GM19463 (cell line): ENCODE measurements around the gene PUS1.
A peak's percentile ranks its signal among the peaks of the same experiment; 100 is the strongest.
"Not testable (repeated sequence)": the region's sequence is repeated elsewhere in the genome, so short reads cannot be mapped to it uniquely, and the experiment has no call there.

ENCODE experiments used
- ATAC-seq: cut with Tn5 transposase; IDR thresholded peaks from one replicate; pipeline ENCODE4 v1.9.1; 2021; ENCODE audit warnings: mild to moderate bottlenecking, moderate library complexity; ENCODE audit not compliant: unreplicated experiment

The PUS1 gene

DNA sequence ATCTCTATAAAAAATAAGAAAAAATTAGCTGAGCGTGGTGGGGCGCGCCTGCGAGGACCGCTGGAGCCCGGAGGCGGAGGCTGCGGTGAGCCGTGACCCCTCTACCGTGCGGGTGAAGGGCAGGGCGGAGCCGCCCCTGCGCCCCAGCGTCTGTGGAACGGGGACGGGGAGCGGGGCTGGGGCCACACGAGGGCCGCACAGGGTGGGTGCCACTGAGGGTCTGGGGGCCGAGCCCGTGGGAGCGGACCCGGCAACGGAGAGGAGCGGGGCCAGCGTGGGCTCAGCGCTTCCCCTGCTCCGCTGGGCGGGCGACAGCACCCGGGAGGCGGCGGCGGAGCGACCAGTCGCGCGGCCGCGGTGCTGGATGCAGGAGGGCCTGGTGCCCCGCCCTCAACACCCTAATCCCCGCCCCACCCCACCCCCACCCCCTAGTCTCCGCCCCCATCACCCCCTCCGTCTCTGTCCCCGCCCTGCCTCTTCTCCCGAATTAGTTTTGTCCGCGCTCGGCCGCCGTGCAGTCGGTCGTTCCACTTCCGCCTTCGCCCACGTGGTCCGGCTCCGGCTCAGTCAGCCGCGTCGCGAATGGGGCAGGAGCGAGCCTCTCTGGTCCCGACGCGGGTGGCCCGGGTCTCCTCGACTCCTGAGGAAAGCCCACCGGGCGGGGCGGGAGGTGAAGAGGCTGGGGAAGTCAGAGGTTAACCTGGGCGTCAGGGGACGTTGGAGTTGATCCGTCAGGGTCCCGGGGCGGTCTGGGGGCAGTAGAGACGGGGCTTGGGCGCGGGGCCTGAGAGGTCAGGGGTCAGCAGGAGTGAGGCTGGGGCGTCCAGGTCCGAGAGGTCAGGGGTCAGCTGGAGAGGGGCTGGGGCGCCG is at the start of gene PUS1:
Gene PUS1 (plus strand): TSS at position 566 of the 870 bp plus-strand sequence. CDS start 447 bp downstream, outside the sequence.
- peak; percentile 72 for ATAC-seq

DNA sequence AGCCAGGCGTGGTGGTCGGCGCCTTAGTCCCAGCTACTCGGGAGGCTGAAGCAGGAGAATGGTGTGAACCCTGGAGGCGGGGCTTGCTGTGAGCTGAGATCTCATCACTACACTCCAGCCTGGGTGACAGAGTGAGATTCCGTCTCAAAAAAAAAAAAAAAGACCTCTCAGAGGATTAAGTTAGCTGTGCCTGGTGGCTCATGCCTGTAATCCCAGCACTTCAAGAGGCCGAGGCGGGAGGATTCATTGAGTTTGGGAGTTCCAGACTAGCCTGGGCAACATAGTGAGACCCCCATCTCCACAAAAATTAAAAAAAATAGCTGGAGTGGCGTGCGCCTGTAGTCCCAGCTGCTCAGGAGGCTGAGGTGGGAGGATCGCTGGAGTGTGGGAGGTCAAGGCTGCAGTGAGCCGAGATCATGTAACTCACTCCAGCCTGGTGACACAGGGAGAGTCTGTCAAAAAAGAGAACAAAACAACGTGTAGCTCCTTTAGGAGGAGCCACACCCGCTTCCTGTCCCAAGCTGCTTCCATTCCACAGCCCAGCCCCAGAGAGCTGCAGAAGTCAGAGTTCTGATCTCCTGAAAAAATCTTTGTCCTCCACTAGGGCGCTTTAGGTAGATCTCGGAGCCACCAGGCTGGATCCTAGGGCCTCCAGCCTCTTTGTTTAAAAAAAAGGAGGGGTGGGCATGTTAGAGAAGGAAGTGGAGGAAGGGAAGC is 46.1 kb upstream of the PUS1 start:
- ATAC-seq: no peak

DNA sequence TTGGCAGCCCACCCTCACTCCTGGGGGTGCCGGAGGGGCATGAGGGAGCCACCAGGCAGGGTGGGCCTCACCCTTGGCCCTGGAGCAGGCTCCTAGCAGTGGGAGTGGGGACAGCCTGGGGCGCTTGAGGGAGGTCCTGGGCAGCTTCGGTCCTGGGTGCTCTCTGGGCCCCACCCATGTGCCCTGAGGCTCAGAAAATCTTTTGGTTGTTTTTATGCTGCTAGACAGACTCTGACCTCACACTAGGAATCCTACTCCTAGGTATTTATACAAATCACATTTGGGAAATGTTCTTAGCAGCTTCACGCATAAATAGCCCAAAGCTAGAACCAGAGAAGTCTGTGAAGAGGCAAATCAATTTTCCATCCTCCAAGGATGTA is 45.6 kb upstream of the PUS1 start:
- ATAC-seq: no peak

DNA sequence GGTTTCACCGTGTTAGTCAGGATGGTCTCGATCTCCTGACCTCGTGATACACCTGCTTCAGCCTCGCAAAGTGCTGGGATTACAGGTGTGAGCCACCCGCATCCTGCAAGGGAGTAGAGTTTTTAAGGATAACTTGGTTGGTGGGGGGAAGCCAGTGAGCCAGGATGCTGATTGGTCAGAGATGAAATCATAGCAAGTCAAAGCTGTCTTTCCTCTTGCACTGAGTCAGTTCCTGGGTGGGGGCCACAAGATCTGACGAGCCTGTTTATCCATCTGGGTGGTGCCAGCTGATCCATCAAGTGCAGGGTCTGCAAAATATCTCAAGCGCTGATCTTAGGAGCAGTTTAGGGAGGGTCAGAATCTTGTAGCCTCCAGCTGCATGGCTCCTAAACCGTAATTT is 44.0 kb upstream of the PUS1 start:
- not testable (repeated sequence) for ATAC-seq

DNA sequence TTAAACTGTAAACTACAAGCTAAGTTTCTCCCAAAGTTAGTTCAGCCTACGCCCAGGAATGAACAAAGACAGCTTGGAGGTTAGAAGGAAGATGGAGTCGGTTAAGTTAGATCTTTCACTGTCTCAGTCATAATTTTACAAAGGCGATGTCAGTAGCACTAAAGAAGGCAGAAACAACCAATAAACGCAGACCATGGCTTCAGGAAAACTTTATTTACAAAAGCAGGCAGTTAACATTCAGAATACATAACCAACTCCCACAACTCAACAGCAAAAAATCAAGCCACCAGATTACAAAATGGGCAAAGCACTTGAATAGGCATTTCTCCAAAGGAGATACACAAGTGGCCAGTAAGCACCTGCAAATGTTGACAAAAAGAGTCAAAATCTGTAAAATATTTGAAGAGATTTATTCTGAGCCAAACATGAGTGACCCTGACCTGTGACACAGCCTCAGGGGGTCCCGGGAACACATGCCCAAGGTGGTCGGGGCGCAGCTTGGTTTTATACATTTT is 43.5 kb upstream of the PUS1 start:
- no peak for ATAC-seq

DNA sequence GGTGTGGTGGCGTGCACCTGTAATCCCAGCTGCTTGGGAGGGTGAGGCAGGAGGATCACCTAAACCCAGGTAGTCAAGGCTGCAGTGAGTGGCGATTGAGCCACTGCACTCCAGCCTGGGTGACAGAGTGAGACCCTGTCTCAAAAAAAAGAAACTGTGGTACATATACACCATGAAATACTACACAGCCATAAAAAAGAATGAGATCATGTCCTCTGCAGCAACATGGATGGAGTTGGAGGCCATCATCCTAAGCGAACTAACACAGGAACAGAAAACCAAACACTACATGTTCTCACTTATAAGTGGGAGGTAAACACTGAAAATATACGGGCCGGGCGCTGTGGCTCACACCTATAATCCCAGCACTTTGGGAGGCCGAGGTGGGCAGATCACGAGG is 37.4 kb upstream of the PUS1 start:
- not testable (repeated sequence) for ATAC-seq

DNA sequence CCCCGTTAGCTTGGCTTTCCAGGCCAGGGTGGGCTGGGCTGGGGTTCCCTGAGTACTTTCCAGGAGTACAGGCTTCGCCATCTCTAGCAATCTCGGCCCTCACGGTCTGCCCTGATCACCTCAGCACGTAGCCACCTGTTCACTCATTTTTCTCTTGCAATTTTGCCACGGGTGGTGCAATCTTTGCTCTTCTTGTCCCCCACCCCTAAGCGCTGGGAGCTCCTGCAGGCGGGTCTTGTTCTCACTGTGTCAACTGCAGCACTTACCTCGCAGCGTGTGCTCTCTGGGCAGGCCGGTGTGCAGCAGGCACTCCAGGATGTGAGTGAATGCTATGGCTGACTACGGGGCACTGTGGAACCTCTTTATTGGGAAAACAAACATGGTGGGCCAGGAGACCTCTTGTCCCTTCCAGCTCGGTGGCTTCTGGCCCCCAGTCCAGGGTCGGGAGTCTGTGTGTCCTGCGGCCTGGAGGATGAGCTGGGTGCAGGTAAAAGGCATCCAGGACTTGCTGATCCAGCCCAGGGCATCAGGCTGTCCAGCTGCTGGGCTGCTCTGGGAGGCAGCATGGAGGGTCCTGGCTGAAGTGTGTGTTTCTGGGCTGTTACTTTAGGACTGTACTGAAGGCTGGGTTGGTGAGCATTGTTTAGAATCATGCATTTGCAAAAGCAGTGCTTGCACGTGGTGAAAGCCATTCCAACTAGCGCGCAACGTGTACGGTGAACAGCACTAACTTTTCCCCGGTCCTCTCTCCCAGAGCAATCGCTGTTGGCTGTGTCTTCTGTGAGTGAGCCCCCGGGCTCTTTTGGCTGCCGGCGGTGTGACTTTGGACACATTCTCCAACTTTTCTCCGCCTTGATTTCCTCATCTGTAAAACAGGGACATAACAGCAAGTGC is 36.1 kb upstream of the PUS1 start:
- ATAC-seq: no peak

DNA sequence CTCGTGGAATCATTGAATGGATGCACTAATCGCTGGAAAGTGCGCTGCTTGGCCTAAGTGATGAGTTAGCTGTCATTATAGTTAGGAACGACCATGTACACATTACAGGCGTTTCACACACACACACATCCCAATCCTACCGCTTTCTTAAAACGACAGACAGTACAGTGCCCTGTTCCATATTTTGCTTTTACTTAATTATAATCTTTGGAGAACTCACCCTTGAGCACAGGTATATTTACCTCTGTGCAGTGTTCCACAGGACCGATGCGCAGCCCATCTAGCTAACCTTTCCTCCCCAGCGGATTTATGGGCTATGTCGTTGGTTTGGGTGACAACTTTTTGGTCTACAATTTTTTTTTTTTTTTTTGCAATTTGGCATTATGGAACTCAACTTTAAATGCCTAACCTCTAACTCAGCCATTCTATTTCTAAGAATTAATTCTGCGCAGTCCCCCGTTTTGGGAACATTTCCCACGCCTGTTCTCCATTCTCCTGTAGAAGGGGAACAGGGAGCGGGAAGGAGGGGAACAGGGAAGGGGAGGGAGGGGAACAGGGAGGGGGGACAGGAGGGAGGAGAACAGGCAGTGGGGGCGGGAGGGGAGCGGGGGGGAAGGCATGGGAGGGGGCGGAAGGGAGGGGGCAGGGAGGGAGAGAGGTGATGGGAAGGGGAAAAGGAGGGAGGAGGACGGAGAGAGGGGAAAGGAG is 35.3 kb upstream of the PUS1 start:
- ATAC-seq: no peak

DNA sequence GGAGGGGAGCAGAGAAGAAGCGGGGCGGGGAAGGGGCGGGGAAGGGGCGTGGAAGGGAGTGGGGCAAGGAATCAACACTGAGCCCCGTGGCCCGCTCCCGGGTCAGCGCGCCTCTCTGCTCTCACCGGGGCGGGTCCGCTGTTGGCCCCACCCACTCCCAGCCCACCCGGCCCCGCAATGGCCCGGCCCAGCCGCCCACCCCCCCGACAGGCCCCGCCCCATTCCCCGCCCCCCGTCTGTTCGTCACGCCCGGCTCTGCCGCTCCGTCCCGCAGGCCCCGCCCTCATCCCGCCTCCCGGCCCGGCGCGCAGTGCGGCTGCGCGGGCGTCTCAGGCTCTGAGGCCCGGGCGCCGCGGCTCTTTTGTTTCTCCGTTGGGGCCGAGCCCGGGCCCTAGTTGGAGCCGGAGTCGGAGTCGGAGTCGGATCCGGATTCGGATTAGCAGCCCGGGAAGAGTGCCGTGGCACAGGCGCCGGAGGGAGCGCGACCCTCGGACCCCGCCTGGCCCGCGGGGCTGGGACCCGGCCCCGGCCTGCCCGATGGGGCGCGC is 34.7 kb upstream of the PUS1 start, which contains the start of gene ULK1:
Gene ULK1 (plus strand): TSS at position 310 of the 548 bp plus-strand sequence. CDS start 380 bp downstream, outside the sequence.
- peak; percentile 69 for ATAC-seq

DNA sequence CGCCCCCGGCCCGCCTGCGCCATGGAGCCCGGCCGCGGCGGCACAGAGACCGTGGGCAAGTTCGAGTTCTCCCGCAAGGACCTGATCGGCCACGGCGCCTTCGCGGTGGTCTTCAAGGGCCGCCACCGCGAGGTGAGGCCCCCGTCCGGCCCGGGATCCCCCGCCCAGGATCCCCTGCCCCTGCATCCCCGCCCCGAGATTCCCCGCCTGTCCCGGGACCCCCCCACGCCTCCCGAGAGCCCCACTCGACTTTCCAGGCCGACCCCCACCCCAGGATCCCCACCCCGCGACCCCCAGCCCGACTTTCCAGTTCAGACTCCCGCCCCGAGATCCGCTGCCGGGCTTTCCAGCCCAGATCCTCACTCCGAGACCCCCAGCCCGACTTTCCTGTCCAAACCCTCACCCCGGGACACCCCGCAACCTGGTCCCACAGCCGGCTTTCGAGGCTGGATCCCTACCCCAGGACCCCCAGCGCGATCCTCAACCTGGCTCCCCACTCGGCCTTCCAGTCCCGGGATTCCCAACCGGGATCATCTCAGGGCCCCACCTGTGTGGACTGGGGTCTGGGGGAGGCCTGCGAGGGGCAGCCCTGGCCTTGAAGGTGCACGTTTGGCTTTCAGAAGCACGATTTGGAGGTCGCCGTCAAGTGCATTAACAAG is 34.0 kb upstream of the PUS1 start:
- ATAC-seq: no peak

DNA sequence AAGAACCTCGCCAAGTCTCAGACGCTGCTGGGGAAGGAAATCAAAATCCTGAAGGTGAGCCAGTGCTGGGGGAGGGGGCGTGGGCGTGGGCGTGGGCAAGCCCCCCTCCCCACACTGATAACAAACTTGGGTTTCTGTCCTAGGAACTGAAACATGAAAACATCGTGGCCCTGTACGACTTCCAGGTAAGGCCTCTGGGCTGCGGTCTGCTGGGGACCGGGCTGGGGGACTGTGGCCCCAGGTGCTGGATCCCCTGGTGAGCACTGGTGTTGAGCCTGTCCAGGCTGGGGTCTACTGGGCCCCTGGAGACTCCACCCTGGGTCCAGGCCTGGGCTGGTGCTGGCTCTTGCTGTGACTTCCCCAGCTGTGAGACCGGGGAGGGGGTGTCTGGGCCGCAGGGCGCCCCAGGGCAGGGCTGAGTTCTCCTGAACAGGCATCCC is 33.4 kb upstream of the PUS1 start:
- no peak for ATAC-seq

DNA sequence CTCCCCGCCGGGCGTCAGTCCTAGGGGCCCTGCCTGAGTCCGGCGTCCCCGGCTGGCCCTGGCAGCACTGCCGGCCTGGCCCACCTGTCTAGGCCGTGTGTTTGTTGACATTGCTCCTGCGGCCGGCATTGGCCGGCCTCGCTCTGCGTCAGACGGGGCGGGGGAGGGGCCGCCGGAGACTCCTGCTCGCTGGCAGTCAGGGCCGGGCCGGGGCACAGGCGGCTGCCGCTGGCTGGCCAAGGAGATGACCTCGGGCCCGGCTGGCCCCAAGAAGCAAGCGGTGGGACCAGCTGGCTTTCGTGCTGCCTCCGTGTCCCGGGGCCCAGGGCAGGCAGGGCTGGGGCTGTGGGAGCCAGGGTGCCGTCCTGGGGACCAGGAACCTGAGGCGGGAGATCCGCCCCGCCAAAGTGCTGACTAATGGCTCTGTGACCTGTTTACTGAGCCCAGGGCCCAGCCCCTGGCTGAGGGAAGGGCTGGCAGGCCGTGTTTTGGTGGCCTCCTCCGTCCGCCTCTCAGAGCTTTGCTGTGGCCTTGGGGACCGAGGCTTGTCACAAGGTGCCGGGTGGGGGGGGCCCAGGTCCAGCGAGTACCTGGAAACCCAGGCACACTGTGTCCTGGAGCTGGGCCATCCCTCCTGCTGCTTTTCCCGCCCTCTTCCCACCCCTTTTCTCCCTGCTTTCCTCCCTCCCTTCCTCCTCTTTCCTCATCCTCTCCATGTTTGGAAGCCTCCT is 32.8 kb upstream of the PUS1 start:
- peak; percentile 73 for ATAC-seq

DNA sequence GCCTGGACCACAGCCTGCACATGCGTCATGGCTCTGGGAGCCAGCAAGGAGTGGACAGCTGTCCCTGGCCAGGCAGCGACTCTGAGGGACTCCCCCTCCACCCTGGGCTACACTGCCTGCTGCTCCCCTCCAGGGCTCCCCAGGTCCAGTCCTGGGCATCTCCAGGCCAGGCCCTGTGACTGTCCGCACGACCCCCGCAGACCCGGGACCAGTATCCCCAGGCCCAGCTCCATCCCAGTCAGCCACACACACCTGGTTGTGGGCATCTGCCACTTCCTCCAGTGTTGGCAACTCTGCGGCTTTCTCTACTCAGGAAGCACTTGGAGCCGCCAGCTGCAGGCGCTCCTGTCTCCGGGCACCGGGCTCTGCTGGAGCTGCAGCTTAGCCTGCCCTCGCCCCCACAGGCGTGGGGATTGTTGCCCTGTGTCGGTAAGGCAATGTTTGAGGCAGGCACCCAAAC is 32.2 kb upstream of the PUS1 start:
- no peak for ATAC-seq

DNA sequence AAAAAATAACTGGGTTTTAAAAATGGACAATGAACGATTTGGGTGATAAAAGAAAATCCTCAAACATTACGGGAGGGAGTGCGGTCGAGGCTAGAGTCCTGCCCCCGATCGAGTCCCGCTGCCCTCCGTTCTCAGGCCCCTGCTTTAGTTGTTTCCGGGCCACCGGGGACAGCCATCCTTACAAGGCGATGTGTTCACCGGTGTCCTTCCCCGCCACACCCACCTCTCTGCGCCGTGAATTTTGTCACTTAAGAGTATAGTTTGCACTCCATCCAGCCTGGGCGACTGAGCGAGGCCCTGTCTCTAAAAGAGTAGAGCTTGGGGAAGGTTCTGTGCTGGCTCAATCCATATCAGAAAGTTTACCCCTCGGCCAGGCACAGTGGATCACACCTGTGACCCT is 31.8 kb upstream of the PUS1 start:
- ATAC-seq: no peak

DNA sequence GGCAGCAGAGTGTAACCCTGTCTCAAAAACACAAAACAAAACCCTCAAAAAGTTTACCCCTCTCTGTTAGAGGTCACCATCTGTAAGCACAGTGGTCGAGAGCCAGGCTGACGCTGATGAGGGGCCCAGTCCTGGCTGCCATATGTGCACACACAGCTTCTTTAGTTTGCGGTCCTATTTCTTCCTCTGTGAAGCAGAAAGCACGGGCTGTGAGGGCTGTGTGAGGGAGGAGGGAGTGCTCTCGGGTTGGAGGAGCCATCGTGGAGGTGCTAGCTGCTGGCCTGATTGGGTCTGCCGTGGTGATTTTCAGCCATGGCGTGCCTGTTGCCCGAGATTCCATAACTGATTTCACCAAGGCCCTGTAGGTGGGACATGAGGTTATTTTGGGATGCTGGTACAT is 31.2 kb upstream of the PUS1 start:
- ATAC-seq: no peak

DNA sequence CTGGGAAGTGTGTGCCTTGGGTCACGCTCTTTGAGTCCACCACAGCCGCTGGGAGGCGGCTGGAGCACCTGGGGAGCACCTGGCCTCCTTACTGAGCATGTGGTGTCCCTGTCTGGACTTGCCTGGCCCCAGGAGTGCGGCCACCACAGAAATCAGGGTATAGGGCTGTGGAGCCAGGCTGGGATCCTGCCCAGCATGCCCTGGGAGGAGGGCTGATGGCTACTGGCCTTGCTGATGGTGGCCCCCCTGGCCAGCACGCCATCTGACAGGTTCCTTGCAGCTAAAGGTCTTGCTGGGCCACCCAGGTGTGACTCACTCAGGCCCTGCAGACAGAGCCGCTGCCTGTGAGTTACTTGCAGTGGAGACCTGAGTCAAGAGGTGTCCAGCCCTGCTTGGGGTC is 28.7 kb upstream of the PUS1 start:
- no peak for ATAC-seq

DNA sequence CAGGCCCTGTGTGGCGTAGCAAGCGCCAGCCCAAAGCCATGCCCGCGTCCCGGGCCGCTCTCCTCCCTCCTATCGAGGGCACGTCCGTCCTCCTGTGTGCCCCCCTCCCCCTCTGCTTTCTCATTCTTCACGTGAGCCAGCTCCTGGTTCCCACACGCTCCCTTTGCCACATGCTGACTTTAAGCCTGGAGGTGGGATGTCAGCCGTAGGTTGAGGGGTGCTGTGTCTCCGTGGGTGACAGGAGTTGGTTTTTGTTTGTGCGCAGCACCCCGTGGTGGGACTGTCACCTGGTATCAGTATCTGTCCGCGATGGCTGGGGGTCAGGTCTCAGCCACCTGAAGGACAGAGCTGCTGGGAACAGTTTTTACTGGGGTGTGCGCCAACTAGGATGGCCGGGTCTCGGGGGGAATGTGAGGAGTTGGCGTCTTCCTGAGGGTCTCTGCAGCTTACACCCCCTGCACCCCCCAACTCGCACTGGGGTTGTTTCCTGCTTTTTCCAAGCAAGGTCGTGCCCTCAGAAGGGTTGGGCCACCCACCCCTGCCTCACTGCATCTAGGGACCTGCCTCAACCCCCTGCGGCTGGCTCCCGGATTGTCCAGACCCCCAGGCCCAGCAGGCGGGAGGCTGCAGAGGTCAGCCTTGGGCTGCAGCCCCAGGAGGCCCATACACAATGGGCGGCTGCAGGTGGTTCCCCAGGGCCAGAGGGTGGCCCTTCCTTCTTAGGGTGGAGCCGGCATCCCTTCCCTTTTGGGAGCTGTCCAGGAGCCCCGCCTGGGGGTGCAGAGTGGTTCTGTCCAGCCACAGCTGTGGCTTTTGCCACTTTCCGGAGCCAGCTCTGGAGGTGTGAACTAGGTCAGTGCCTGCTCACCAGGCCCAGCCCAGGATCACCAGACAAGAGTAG is 27.4 kb upstream of the PUS1 start:
- ATAC-seq: no peak
